Neural cell (in vitro differentiated cells): ENCODE measurements around the gene CDO1. TPM values are rescaled to one million over a fixed set of nuclear protein-coding genes. Genes with fewer than 3 reads are reported as not detected.

Experiments
- H2AFZ ChIP-seq: fragments of 200-600, 300-800 bp; sonication (generic), shearing (Covaris generic); 2 replicates; pipeline ENCODE4 v1.6.0; 2014; ENCODE audit warnings: low read depth, mild to moderate bottlenecking, antibody characterized with exemption, low read length, moderate library complexity
- H3F3A ChIP-seq: fragments of 200-600 bp; shearing (Covaris generic); 2 replicates; pipeline ENCODE4 v1.6.1; 2016; ENCODE audit warnings: mild to moderate bottlenecking, moderate library complexity, mixed read lengths, antibody characterized with exemption, low read length; ENCODE audit not compliant: insufficient read depth, poor library complexity, severe bottlenecking
- H3K27ac ChIP-seq: fragments of 200-600, 300-800 bp; sonication (generic), shearing (Covaris generic); 2 replicates; pipeline ENCODE4 v1.5.1; 2014; ENCODE audit warnings: mild to moderate bottlenecking, low read length, moderate library complexity
- H3K27me3 ChIP-seq: fragments of 300-800, 200-600 bp; sonication (generic), shearing (Covaris generic); 2 replicates; pipeline ENCODE4 v1.6.0; 2014; ENCODE audit warnings: mild to moderate bottlenecking, low read depth, low read length, moderate library complexity; ENCODE audit not compliant: insufficient read depth
- H3K36me3 ChIP-seq: fragments of 300-800, 200-600 bp; sonication (generic), shearing (Covaris generic); 2 replicates; pipeline ENCODE4 v1.5.1; 2014; ENCODE audit warnings: mild to moderate bottlenecking, antibody characterized with exemption, low read length, moderate library complexity; ENCODE audit not compliant: insufficient read depth
- H3K4me2 ChIP-seq: fragments of 300-800, 200-600 bp; sonication (generic), shearing (Covaris generic); 2 replicates; pipeline ENCODE4 v1.6.0; 2014; ENCODE audit warnings: mild to moderate bottlenecking, low read length
- H3K4me3 ChIP-seq: fragments of 300-800, 200-600 bp; sonication (generic), shearing (Covaris generic); 2 replicates; pipeline ENCODE4 v1.5.1; 2014; ENCODE audit warnings: mild to moderate bottlenecking, low read length, moderate library complexity
- H3K79me2 ChIP-seq: fragments of 200-600 bp; shearing (Covaris generic); replicated peaks from 2 replicates; pipeline ENCODE4 v1.6.0; 2014; ENCODE audit warnings: mild to moderate bottlenecking, low read length, moderate library complexity; ENCODE audit not compliant: insufficient read depth
- H3K9ac ChIP-seq: fragments of 300-800, 200-600 bp; sonication (generic), shearing (Covaris generic); 2 replicates; pipeline ENCODE4 v1.6.1; 2016; ENCODE audit warnings: mild to moderate bottlenecking, low read length, mixed read lengths
- H3K9me2 ChIP-seq: fragments of 200-600 bp; shearing (Covaris generic); 2 replicates; pipeline ENCODE4 v1.6.1; 2016; ENCODE audit warnings: mild to moderate bottlenecking, low read length, mixed read lengths; ENCODE audit not compliant: insufficient read depth
- H3K9me3 ChIP-seq: fragments of 200-600, 300-800 bp; sonication (generic), shearing (Covaris generic); 2 replicates; pipeline ENCODE4 v1.6.1; 2016; ENCODE audit warnings: mild to moderate bottlenecking, mixed run types, low read length, moderate library complexity, mixed read lengths
- H4K20me1 ChIP-seq: fragments of 200-600 bp; shearing (Covaris generic); 2 replicates; pipeline ENCODE4 v1.6.1; 2016; ENCODE audit warnings: mild to moderate bottlenecking, mixed run types; ENCODE audit not compliant: insufficient read depth
- CTCF ChIP-seq: fragments of 450-650 bp; IDR thresholded peaks from 2 replicates; pipeline ENCODE4 v1.5.1; 2014; ENCODE audit warnings: antibody characterized with exemption, mild to moderate bottlenecking, moderate library complexity; ENCODE audit not compliant: poor library complexity, severe bottlenecking
- EP300 ChIP-seq: fragments of 450-650 bp; conservative IDR thresholded peaks from 2 replicates; pipeline ENCODE4 v1.6.1; 2014; ENCODE audit warnings: antibody characterized with exemption, mild to moderate bottlenecking, moderate library complexity; ENCODE audit not compliant: poor library complexity, severe bottlenecking
- EZH2 ChIP-seq: fragments of 200-600, 300-800 bp; shearing (Covaris generic), sonication (generic); IDR thresholded peaks from 2 replicates; pipeline ENCODE4 v1.6.1; 2014; ENCODE audit warnings: antibody characterized with exemption, low read length, borderline replicate concordance, mild to moderate bottlenecking; ENCODE audit not compliant: insufficient read depth, poor library complexity, severe bottlenecking
- MXI1 ChIP-seq: fragments of 450-650 bp; conservative IDR thresholded peaks from 2 replicates; pipeline ENCODE4 v1.6.1; 2014; ENCODE audit warnings: antibody characterized with exemption, mild to moderate bottlenecking; ENCODE audit not compliant: poor library complexity, severe bottlenecking
- POLR2AphosphoS5 ChIP-seq: IDR thresholded peaks from 2 replicates; pipeline ENCODE4 v1.6.1; 2012
- RAD21 ChIP-seq: fragments of 450-650 bp; conservative IDR thresholded peaks from 2 replicates; pipeline ENCODE4 v1.6.1; 2014; ENCODE audit warnings: antibody characterized with exemption, mild to moderate bottlenecking, moderate library complexity
- REST ChIP-seq: IDR thresholded peaks from 2 replicates; pipeline ENCODE4 v1.6.1; 2012; ENCODE audit warnings: borderline replicate concordance
- SMC3 ChIP-seq: fragments of 450-650 bp; conservative IDR thresholded peaks from 2 replicates; pipeline ENCODE4 v1.6.1; 2014; ENCODE audit warnings: antibody characterized with exemption, mild to moderate bottlenecking, moderate library complexity; ENCODE audit not compliant: poor library complexity
- TAF1 ChIP-seq: IDR thresholded peaks from 2 replicates; pipeline ENCODE4 v1.6.1; 2012; ENCODE audit warnings: low read depth
- polyA plus RNA-seq: library from polyadenylated mRNA; depleted of rRNA; stranded (reverse); fragments of >200 nt; gene quantifications from 2 replicates; pipeline ENCODE4 v1.2.3, GENCODE V29; 2014

Gene CDO1
- polyA plus RNA-seq, 1 donor from 2014 or later, result 201 TPM

- H2AFZ ChIP-seq, result no peak overlapping the region
- H3F3A ChIP-seq, result no peaks in the 10 kb centered on the region
- H3K4me2 ChIP-seq, result no peak overlapping the region
- no peaks in the 10 kb centered on the region for H3K9me3 ChIP-seq
- no peaks in the 10 kb centered on the region for H3K27me3 ChIP-seq
- TF ChIP-seq CTCF, result no peak
- no peak for TF ChIP-seq SMC3
- no peak for TF ChIP-seq MXI1
- H3K79me2 ChIP-seq, result no peaks in the 10 kb centered on the region
- H3K9ac ChIP-seq, result no peak overlapping the region
- H4K20me1 ChIP-seq, result no peaks in the 10 kb centered on the region
- H3K36me3 ChIP-seq, result no peaks in the 10 kb centered on the region
- no peak overlapping the region for H3K27ac ChIP-seq
- no peaks in the 10 kb centered on the region for H3K9me2 ChIP-seq
- no peak overlapping the region for H3K4me3 ChIP-seq
Observed at GRCh38 chr5:115798252-115798651, 18.2 kb downstream of the CDO1 start.

GRCh38 chr5:115796656-115797055 is 19.8 kb downstream of the CDO1 start:
- Histone ChIP-seq H3K27me3 (no peaks in the 10 kb centered on the region), H3K9ac (no peak overlapping the region), H2AFZ (no peak overlapping the region), H4K20me1 (no peaks in the 10 kb centered on the region), H3K9me3 (no peaks in the 10 kb centered on the region), H3F3A (no peaks in the 10 kb centered on the region), H3K36me3 (no peaks in the 10 kb centered on the region), H3K9me2 (no peaks in the 10 kb centered on the region), H3K79me2 (no peaks in the 10 kb centered on the region), H3K4me2 (no peak overlapping the region), H3K27ac (no peak overlapping the region), H3K4me3 (no peak overlapping the region)
- TF ChIP-seq CTCF (no peak), EZH2 (no peak), TAF1 (no peak), EP300 (no peak), RAD21 (no peak), POLR2AphosphoS5 (no peak), SMC3 (no peak), REST (no peak), MXI1 (no peak)
